ENCODE results near the gene CEP55.
A peak's percentile ranks its signal among the peaks of the same experiment; 100 is the strongest.

GRCh38 chr10:93496322-93497041, at the start of gene CEP55:
- TF ChIP-seq POLR2A (IDR thresholded peaks at IDR 0.05) (no peak), EP300 (IDR thresholded peaks at IDR 0.05; ENCODE audit: low read depth) (no peak), POLR2AphosphoS5 (IDR thresholded peaks at IDR 0.05) (peak in 2 of 3 donors; percentile 52 to 56)
- TF ChIP-seq, protein P1, sequence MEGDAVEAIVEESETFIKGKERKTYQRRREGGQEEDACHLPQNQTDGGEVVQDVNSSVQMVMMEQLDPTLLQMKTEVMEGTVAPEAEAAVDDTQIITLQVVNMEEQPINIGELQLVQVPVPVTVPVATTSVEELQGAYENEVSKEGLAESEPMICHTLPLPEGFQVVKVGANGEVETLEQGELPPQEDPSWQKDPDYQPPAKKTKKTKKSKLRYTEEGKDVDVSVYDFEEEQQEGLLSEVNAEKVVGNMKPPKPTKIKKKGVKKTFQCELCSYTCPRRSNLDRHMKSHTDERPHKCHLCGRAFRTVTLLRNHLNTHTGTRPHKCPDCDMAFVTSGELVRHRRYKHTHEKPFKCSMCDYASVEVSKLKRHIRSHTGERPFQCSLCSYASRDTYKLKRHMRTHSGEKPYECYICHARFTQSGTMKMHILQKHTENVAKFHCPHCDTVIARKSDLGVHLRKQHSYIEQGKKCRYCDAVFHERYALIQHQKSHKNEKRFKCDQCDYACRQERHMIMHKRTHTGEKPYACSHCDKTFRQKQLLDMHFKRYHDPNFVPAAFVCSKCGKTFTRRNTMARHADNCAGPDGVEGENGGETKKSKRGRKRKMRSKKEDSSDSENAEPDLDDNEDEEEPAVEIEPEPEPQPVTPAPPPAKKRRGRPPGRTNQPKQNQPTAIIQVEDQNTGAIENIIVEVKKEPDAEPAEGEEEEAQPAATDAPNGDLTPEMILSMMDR (IDR thresholded peaks at IDR 0.05), result peak in 1 of 5 experiments; percentile 15

All from transverse colon (tissue), 4 donors.